Skin epidermis (tissue), 12 donors: Measurements from ENCODE around the gene GLB1L3.
"Not testable (repeated sequence)": the region's sequence is repeated elsewhere in the genome, so short reads cannot be mapped to it uniquely, and the experiment has no call there.

Source experiments
- H3K27ac ChIP-seq, 21 experiments: fragments of 200-600 bp; sonication (generic) in 11 of 21; one replicate each; pipeline ENCODE4 v1.5.0; 2020; ENCODE audit warnings: mild to moderate bottlenecking in 3 of 21, inconsistent platforms in 2 of 21, moderate library complexity in 2 of 21
- H3K4me3 ChIP-seq, 7 experiments: fragments of 200-600 bp; sonication (generic) in 2 of 7; one replicate each; pipeline ENCODE4 v1.5.0; 2020; ENCODE audit warnings: inconsistent platforms in 2 of 7, mild to moderate bottlenecking in 2 of 7, moderate library complexity in 1 of 7

The GLB1L3 gene

GRCh38 chr11:134293119-134294113 is 17.2 kb downstream of the GLB1L3 start:
- Histone ChIP-seq H3K4me3 (no peak overlapping the region), H3K27ac (no peak overlapping the region)

- Histone ChIP-seq H3K27ac (no peak overlapping the region), H3K4me3 (no peak overlapping the region)
Observed at GRCh38 chr11:134294664-134295063, 18.5 kb downstream of the GLB1L3 start.

DNA sequence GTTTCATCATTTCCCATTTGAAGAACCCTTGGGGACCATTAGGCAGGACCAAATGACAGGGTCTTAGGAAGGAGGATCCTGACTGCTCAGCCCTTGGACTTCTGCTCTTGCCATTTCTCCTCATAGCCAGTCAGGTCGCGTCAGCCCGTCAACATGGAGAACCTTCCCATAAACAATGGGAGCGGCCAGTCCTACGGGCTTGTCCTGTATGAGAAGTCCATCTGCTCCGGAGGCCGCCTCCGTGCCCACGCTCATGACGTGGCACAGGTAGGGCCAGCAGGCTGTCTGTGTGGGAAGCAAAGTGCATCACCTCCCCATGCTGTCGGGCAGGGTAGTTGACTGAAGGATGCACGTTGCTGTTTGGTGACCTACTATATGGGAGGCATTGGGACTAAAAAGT is 36.0 kb downstream of the GLB1L3 start:
- no peak overlapping the region for H3K4me3 ChIP-seq
- no peak overlapping the region for H3K27ac ChIP-seq

DNA sequence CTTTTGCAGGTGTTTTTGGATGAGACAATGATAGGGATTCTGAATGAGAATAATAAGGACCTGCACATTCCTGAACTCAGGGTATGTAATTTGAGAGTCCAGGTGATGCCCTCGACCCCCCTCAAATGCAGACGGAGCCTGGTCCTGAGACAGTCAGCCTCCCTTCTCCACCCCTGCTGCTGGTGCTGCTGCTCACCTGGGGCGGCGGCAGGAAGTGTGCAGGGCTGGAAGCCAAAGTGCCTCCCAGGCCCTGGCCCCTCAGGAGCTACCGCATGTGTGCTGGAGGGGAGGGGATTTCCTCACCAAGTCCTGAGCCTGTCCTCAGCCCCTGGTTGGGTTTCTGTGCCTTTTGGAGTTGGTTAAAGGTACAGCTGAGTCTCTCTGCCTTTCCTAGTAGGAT is 36.6 kb downstream of the GLB1L3 start:
- Histone ChIP-seq H3K27ac (no peak overlapping the region), H3K4me3 (no peak overlapping the region)

- H3K4me3 ChIP-seq: no peak overlapping the region
Observed at GRCh38 chr11:134313379-134313778, 37.2 kb downstream of the GLB1L3 start.

DNA sequence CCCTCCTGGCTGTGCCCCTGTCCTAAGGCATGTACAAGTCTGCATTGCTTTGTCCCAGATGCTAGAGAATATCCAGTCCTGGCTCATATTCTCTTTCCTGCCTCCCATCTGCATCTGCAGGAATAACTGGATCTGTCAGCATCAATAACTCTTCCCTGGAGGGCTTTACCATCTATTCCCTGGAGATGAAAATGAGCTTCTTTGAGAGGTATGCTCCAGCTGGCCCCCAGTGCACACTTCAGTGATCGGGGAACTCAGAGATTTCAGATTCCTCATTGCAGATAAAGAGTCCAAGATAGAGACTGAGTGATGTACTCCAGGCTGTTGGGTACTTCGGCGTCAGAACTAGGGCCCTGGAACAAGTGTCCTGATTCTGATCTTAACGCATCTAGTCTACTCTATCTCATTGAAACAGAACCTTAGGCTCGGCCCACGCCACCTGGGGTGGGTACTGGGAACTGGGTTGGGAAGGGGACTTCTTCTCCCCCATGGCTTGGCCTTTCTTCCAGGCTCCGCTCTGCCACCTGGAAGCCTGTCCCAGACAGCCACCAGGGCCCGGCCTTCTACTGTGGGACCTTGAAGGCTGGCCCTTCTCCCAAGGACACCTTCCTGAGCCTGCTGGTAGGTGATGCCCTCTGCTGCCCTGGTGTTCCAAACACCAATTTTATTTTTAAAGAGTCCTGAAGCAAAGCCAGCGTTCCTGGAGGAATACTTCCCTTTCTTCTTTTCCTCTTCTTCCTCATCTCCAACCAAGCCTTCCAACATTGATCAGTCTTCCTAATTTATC is 37.8 kb downstream of the GLB1L3 start:
- Histone ChIP-seq H3K27ac (no peak overlapping the region), H3K4me3 (no peak overlapping the region)

More at GRCh38 chr11:134313379-134313778, 37.2 kb downstream of the GLB1L3 start:
- H3K27ac ChIP-seq: no peak overlapping the region

DNA sequence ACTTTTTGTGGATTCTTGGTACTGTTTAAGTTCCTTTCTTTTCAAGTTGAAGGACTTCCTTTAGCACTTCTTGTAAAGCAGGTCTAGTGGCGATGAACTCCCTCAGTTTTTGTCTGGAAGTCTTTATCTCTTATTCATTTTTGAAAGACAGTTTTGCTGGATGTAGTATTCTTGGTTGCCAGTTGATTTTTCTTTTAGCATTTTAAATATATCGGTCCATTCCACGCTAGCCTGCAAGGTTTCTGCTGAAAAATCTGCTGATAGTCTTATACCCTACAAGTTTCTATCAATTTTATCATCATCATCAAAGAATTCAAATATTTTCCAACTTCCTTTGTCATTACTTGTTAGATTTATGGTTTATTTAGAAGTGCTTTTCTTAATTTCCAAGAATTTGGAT is 40.9 kb downstream of the GLB1L3 start:
- Histone ChIP-seq H3K27ac (no peak overlapping the region), H3K4me3 (no peak overlapping the region)

DNA sequence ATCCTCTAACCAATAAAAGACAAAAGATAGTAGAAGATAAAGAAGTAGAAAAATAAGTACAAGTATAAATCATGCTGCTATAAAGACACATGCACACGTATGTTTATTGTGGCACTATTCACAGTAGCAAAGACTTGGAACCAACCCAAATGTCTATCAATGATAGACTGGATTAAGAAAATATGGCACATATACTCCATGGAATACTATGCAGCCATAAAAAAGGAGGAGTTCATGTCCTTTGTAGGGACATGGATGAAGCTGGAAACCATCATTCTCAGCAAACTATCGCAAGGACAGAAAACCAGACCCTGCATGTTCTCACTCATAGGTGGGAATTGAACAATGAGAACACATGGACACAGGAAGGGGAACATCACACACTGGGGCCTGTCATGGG is 45.2 kb downstream of the GLB1L3 start:
- not testable (repeated sequence) for H3K4me3 ChIP-seq, H3K27ac ChIP-seq

DNA sequence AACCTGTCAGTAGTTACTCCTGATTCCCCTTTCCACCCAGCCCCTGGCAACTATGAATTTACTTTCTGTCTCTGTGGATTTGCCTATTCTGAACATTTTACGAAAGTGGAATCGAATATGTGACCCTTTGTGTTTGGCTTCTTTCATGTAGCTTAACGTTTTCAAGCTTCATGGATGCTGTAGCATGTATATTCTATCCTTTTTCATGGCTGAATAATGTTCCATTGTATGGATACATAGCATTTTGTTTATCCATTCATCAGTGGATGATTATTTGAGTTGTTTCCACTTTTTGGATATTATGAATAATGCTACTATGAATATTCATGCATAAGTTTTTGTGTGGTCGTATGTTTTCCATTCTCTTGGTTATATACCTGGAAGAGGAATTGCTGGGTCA is 46.4 kb downstream of the GLB1L3 start:
- Histone ChIP-seq H3K27ac (no peak overlapping the region), H3K4me3 (no peak overlapping the region)

- no peak overlapping the region for H3K27ac ChIP-seq
- H3K4me3 ChIP-seq: no peak overlapping the region
Observed at GRCh38 chr11:134328433-134328832, 52.3 kb downstream of the GLB1L3 start.

DNA sequence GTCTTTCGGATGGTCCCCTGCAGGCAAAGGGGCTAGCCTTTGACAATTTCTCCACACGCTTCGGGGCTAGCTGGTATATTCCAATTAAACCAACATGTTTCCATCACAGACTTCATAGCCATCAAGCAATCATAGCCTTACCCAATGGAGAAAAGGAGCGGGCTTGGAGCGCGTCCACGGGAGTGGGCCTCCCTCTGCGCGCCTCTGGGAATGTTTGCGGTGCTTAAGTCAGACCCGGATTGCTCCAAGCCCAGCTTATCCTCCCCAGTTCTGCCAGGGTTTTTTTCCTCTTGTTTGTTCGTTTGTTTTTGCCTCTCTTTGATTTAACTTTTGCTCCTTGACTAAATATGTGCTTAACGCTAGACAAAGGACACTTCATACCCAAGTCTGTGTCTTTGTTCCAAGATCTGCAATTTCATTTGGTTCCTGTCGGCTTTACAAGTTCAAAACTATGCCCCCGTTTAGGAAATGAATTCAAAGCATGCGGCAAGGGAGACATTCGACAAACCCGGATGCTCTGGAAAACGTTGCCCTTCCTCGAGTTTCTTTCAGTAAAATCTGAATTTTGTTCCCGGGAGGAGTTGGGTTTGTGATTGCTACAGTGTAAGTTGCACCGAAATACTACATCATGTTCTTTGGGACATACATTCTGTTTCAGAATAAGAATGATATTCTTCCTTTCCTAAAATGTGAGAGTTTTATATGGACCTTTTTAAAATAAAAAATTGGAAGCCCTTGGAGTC is 54.6 kb downstream of the GLB1L3 start:
- peak overlapping the region in 1 of 21 experiments; percentile 7 for H3K27ac ChIP-seq

GRCh38 chr11:134331354-134332188 is 55.4 kb downstream of the GLB1L3 start, which contains the start of gene GLB1L2:
GLB1L2 (plus strand) TSS chr11:134331988; CDS start chr11:134332062, 74 bp downstream.
- Histone ChIP-seq H3K4me3 (peak within 1 kb of the TSS; percentile 19 to 52 (median 40)), H3K27ac (peak within 1 kb of the TSS in 2 of 21 experiments; percentile 2 to 13)

More for the DNA sequence above, 54.6 kb downstream of the GLB1L3 start:
- peak overlapping the region in 4 of 7 experiments; percentile 36 to 52 (median 44) for H3K4me3 ChIP-seq

DNA sequence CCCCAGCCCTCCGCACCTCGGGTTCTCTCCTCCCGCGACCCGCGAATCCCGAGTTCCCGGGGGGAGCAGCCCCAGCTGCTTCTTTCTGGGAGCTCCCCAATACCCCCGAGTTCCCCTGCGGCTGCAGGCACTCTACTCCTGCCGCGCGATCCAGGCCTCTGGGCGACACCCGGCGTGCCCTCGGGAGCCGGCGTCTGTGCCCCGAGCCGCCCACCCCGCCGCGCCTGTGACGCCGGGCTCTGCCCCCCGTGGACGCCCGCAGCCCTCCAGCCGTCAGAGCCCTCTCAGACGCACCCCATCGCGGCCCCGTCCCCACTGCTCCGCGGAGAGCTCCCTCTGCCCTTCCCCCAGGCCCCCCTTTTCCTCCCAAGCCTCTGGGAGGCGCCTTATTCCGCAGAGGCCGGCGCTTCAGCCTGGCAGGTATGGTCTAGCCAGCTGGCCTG is 56.0 kb downstream of the GLB1L3 start:
- H3K27ac ChIP-seq: peak overlapping the region in 2 of 21 experiments; percentile 2 to 13
- peak overlapping the region; percentile 19 to 52 (median 40) for H3K4me3 ChIP-seq

DNA sequence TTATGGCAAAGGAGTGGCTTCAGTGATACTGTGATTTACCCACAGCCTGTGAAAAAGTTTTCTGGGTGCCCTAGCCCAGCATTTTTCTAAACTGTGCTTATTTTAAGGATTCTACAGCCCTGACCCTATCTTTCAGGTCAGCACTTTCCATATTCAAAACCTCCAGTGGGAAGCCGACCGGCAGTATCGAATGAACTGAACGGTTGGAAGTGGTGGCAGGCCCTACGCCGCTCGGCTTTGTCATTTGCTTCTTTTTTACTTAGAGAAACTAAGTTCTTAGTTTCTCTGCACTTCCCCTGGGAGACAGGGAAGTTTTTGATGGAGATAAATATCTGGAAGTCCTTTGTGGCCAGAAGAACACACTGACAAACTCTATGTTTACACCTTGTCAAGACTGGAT is 56.6 kb downstream of the GLB1L3 start:
- Histone ChIP-seq H3K4me3 (peak overlapping the region in 2 of 7 experiments; percentile 36 to 40), H3K27ac (no peak overlapping the region)

DNA sequence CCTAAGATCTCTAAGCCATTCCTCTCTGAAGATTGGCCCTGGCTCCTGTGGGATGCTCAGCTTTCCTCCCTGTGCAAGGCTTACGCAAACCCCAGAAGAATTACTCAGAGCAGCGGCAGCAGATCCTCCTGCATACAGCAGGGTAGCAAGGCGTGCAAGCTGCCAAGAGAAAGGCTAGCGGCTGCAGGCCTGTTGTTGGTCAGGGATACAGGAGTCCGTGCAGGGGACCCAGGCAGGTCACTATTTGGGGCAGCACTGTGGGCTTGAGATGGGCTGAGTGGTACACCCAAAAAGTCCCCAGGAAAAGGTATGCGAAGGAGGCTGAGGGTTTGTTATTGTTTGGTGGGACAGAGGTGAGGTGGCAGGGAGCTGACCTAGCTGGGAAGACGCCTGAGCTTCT is 57.1 kb downstream of the GLB1L3 start:
- H3K4me3 ChIP-seq: no peak overlapping the region
- H3K27ac ChIP-seq: no peak overlapping the region

DNA sequence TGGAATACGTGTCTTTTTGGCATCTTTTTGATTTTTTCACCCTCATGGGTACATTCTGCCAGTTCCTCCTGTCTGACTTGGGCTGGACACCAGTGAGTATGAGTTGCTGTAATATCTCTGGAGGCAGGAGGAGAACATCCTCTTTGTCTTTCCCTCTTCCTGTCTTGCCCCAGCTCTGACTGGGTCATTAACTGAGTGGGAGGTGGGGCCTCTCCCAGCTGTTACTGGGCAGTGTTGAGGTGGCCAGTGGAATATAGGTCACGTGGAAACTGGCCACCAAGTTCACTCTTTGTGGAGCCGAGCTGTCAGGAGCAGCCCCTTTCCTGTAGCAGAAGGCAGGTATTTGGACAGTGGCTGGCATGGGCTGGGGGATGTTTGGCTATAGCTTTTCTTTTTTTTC is 57.8 kb downstream of the GLB1L3 start:
- Histone ChIP-seq H3K4me3 (no peak overlapping the region), H3K27ac (no peak overlapping the region)

DNA sequence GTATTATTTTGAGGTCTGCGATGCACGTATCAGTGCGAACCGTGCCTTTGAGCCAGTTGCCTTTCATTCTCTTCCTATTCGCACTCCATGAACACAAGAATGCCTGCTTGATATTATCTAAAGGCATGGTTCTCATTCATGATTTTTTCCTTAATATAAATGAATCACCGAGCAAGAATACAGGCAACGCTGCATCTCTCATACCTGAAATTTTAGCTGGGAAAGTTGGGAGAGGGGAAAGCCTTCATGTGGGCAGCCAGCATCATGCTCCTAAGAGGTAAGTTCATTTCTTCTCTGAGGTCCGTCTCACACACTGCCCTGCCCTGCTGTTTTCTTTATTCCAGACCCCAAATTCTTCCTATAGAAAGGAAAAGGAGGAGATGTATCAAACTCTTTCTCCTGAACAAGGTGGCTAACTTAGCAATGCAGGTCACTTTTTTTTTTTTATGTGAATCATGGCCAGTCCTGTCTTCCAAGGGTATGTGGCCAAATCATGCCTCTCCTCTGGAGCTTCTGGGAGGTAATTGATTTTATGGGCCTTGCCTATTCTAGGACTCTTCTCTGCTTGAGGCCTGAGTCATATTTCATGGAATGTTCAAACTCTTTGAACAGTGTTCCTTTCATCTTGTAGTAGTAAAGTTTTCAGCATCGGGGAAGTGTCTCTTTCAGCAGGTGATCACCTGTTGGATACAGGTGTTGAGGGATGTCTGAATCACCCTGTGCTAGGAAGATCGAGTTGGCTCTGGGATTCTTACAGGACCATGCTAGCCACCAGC is 58.8 kb downstream of the GLB1L3 start:
- H3K27ac ChIP-seq: no peak overlapping the region
- no peak overlapping the region for H3K4me3 ChIP-seq

- Histone ChIP-seq H3K27ac (no peak overlapping the region), H3K4me3 (no peak overlapping the region)
Observed at GRCh38 chr11:134337051-134337450, 60.9 kb downstream of the GLB1L3 start.
